GM12873 (cell line): ENCODE results near the gene TPRA1.

Experiments
- TF ChIP-seq, protein P1 (sequence below): IDR thresholded peaks from 2 replicates; pipeline ENCODE4 v1.5.1; 2012; ENCODE audit warnings: low read depth, mild to moderate bottlenecking, moderate library complexity, low read length, control low read depth; ENCODE audit not compliant: insufficient read depth; ENCODE audit errors: missing control alignments

Gene TPRA1

DNA sequence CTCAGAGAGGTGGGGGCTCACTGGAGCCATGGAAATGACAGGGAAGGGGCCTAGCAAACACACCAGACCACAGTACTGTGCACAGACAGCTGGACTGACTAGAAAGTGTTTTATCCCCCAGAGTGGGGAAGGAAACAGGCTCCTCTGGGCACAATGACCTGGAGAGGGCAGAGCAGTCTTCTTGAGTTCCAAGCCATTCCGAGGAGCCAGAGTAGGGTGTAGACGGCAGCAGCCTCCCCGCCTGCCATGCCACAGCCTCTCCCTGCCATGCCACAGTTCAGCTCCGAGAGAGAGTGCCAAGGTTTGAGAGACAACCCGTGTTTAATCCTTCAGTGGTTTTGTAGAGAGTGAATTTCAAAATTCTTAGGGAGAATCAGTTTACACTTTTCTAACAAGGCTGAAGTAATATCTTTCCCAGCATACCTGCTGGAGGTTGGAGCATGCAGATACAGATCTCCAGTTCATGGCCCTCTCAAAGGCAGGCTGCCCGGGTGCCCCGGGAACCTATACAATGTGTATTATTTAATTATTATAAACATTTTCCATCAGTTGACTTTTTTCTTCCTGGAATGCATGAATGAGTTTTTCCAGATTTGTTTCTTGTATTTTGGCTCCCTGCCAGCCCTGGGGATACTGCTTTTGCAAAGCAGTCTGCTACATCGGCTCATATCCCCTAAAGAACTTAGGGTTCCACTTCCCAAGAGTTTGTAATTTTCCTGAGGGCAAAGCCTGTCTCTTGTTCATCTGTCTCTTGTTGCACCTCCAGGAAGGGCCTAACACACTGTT lies 41.7 kb upstream of the TPRA1 start:
- TF ChIP-seq, protein P1, sequence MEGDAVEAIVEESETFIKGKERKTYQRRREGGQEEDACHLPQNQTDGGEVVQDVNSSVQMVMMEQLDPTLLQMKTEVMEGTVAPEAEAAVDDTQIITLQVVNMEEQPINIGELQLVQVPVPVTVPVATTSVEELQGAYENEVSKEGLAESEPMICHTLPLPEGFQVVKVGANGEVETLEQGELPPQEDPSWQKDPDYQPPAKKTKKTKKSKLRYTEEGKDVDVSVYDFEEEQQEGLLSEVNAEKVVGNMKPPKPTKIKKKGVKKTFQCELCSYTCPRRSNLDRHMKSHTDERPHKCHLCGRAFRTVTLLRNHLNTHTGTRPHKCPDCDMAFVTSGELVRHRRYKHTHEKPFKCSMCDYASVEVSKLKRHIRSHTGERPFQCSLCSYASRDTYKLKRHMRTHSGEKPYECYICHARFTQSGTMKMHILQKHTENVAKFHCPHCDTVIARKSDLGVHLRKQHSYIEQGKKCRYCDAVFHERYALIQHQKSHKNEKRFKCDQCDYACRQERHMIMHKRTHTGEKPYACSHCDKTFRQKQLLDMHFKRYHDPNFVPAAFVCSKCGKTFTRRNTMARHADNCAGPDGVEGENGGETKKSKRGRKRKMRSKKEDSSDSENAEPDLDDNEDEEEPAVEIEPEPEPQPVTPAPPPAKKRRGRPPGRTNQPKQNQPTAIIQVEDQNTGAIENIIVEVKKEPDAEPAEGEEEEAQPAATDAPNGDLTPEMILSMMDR, result no peak

DNA sequence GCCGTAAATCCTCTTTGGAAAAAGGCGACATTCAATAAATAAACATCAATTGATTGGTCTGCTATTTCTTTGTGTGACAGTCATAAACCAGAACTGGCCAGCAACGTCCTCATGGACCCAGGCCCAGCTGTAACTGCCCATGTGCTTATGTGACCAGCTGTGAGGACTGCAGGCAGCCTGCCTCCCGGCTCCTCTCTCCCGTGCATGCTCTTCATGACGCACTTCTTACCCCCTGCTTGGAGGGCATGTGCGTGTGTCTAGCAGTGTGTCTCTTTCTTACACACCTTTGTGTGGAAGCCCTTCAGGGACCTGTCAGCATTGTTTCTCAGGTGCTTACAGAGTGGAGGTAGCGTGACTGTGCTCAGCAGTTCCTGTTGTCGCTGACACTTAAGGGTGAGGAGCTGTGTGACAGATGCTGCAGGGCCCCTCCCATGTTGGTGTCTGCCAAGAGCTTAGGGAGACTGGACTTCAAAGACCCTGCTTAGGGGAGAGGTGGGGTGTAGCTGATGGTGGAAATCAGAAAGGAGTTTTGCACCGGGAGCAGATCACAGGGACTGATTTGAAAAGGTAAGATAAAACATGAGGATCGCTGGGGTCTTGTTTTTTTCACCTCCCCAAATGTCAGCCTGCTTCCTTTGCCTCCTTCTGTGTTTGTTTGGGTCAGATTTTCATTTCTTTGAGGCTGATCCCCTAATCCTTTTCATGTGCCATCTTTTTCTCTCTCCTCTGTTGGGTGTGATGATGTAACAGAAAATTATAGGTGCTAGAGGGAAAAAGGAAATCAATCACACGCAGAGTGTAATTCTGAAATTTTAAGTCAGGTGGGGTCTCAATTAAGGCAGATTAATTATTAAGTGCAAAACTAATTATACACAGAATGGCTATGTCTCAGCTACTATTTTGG lies 40.5 kb upstream of the TPRA1 start:
- TF ChIP-seq, protein P1, result no peak

DNA sequence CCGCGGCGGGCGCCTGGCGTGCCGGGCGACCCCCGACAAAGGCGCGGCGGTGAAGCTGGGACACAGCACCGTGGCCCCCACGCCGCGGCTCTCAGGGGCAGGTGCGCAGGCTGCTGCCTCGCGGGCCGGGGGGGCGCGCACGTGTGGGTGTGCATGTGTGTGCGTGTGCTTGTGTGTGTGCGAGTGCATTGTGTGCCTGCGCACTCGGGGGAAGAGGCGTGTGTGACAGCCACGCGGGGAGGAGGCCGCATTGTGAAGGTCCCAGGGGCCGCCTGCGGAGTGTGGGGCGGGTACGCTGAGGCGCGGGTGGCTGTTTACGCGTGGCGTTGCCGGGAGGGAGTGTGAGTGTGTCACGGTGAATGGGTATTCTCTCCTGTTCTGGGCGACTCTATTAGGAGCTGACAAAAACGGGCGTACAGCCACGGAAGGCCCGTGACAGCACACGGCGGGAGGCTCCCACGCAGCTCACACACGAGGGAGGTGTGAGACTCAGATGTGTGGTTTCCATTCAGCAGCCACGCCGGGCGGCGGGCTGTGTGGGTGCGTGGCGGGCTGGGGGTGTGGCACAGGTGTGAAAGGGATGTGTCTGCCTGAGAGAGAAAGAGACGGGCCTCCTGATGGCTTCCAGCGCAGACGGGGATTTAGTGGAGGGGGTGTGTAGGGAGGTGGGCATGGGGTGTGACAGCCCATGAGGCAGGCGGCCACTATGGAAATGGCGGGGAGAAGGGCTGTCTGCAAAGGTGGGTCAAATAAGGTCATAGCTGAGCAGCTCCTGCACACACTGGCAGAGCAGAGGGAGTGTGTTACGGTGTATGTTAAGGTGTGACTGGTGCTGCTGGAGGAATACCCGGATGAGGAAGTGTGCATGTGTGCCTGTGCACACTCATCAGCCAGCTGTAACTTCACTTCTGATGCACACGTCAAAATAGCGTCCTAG lies 39.2 kb upstream of the TPRA1 start:
- TF ChIP-seq, protein P1, result no peak

DNA sequence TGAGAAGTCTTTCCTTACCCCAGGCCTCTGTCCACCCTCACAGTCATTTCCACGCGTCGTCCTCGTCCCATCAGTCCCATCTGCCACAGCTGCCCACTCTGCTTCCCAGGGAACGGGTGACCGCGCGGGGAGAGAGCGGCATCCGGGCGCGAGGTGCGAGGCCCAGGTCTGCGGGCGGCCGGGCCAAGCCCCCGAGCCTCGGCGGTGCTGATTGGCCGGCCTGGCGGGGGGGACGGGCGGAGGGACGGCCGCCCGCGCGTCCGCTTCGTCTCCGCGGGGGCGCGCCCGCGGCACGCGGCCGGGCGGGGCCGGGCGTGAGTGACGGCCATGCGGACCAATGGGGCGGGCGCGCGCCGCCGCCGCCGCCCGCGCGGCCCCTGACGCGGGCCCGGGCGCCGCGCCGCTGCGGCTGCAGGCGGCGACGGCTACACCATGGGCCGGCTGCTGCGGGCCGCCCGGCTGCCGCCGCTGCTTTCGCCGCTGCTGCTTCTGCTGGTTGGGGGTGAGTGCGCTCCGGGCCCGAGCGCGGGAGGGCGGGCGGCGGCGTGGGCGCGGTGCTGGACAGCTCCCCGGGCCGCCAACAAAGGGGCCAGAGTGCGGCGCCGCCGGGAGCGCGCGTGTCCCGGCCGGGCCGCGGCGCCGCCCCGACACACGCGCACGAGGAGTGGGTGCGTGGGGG lies 38.4 kb upstream of the TPRA1 start, which contains the start of gene PODXL2:
Gene PODXL2, plus strand, starts transcription at position 398 of the 679 bp plus-strand sequence. Its CDS starts 35 bp downstream, at position 433.
- TF ChIP-seq, protein P1, result no peak

DNA sequence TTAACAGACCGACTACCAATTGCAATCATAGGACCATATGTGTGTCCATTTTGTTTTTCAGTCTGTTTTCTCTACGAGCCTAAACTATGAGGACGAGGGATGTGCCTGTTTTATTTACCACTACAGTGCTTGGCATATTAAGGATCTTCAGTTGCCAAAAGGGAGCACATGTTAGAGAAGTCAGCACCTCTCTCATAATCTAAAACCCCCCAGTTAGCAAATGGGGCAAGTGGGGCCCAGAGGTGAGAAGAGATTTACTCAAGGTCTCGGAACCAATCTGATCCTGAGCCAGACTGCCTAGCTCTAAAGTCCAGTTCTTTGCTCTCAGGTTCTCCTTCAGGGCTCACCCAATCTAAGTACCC lies 37.9 kb upstream of the TPRA1 start:
- TF ChIP-seq, protein P1, result no peak

DNA sequence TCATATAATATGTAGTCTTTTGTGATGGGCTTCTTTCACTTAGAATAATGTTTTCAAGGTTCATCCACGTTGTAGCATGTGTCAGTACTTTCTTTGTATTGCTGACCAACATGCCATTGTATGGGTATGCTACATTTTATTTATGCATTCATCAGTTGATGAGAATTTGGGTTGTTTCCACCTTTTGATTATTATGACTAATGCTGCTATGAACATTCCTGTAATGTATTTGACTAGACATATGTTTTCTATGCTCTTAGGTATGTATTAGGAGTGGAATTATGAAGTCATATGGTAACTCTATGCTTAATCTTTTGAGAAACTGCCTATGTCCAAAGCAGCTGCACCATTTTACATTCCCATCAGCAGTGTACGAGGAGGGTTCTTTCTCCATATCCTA lies 35.3 kb upstream of the TPRA1 start:
- TF ChIP-seq, protein P1, result no peak
